SK-N-MC (cell line): ENCODE results near the gene NKX2-1.
"Not testable (repeated sequence)": the region's sequence is repeated elsewhere in the genome, so short reads cannot be mapped to it uniquely, and the experiment has no call there.

Source experiments
- DNase-seq: peaks from one replicate; pipeline ENCODE4 v3.0.0-alpha.2; 2011; ENCODE audit warnings: low read depth, low spot score
- H3K27ac ChIP-seq: fragments of 200-600 bp; sonication (generic); 2 replicates; pipeline ENCODE4 v1.5.1; 2016; ENCODE audit warnings: mixed run types
- H3K36me3 ChIP-seq: fragments of 200-600 bp; sonication (generic); 2 replicates; pipeline ENCODE4 v1.6.1; 2017; ENCODE audit warnings: antibody characterized with exemption, low read length, mixed read lengths; ENCODE audit not compliant: insufficient read depth
- H3K4me3 ChIP-seq: fragments of 200-600 bp; sonication (generic); 2 replicates; pipeline ENCODE4 v1.5.1; 2016
- H3K9ac ChIP-seq: fragments of 200-600 bp; sonication (generic); 2 replicates; pipeline ENCODE4 v1.8.0; 2017; ENCODE audit warnings: mixed run types, mixed read lengths; ENCODE audit not compliant: insufficient read length
- H3K9me3 ChIP-seq: fragments of 200-600 bp; sonication (generic); 2 replicates; pipeline ENCODE4 v1.6.1; 2017; ENCODE audit warnings: low read depth, mild to moderate bottlenecking, antibody characterized with exemption, low read length, moderate library complexity, mixed read lengths
- EZH2 ChIP-seq: fragments of 200-600 bp; sonication (generic); IDR thresholded peaks from one replicate; pipeline ENCODE4 v1.6.1; 2017; ENCODE audit warnings: antibody characterized with exemption
- FOXP2 ChIP-seq: optimal IDR thresholded peaks from 2 replicates; pipeline ENCODE3; 2011; ENCODE audit warnings: mild to moderate bottlenecking, moderate library complexity; ENCODE audit not compliant: insufficient read depth; ENCODE audit errors: extremely low read length, control extremely low read depth
- POLR2AphosphoS5 ChIP-seq: IDR thresholded peaks from 2 replicates; pipeline ENCODE4 v1.6.1; 2012; ENCODE audit warnings: mild to moderate bottlenecking, low read depth, low read length, borderline replicate concordance

The NKX2-1 gene

DNA sequence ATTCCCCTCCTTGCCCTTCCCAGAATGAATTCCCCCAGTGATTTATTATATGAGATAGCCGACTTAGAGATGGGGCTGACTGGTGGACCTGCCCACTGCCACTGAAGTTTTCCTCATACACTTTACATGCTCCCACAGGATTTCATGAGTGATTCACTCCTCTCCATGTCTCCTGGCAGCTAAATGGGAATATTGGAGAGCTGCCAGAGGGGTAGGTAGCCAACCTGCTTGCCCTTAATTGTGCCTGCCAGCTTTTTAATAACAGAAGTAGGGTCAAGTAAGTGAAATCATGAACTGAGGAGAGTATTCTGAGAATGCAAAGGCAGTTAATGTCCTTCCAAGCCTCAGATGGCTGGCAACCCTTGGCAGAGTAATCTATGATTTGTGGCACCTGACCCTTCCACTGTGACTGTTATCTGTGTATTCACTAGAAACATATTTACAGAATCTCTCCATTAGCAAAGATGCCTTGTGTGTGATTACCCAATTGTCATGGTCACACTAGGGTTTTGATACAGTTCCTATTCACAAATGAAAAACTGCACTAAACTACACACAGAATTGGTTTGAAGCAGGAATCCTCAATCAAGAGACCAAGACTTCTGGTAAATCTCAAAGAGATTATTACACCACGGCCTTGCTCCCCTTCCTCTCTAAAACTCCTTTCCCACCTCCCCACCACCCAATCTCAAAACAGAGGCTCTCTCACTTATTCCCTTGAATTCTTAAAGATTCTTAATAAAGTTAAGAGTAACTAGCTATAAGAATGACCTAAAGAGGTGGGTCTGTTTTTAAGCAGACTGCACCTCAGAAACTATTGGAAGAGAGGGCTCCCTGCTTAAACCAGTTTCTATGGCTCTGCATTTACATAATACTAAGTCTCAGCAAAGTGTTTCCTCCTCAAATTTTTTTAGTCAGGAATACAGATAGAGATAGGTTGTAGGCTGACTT, 17.2 kb downstream of the NKX2-1 start:
- H3K4me3 ChIP-seq, result no peak overlapping the region
- H3K9me3 ChIP-seq, result no peaks in the 10 kb centered on the region
- no peak for TF ChIP-seq POLR2AphosphoS5
- TF ChIP-seq FOXP2, result no peak
- TF ChIP-seq EZH2, result no peak
- H3K27ac ChIP-seq, result no peak overlapping the region
- no peak for DNase-seq
- no peaks in the 10 kb centered on the region for H3K36me3 ChIP-seq
- no peak overlapping the region for H3K9ac ChIP-seq

GRCh38 chr14:36498938-36499337, 21.1 kb downstream of the NKX2-1 start:
- Histone ChIP-seq H3K27ac (no peak overlapping the region), H3K9ac (no peak overlapping the region), H3K9me3 (no peaks in the 10 kb centered on the region), H3K36me3 (no peaks in the 10 kb centered on the region), H3K4me3 (no peak overlapping the region)
- no peak for TF ChIP-seq FOXP2
- TF ChIP-seq EZH2, result no peak
- TF ChIP-seq POLR2AphosphoS5, result no peak
- DNase-seq, result no peak

DNA sequence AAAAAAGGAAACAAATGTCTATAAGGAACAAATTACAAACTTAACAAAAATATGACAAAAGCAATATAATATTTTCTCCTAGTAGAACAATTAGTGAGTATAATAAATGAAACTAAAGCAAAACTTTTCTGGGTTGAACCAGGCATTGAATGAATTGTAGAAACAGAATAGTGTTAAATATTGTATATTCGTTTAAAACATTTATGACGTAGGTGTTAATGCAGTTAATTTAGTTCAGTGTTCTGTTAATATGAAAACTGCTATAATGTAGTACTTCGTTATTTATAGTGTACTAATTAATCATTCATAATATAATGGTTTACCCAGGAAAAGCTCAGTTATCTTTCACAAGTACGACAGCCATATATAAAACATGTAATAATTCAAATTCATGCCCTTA, 23.7 kb downstream of the NKX2-1 start:
- DNase-seq, result no peak
- Histone ChIP-seq H3K4me3 (no peak overlapping the region), H3K27ac (no peak overlapping the region), H3K9ac (no peak overlapping the region), H3K36me3 (no peaks in the 10 kb centered on the region), H3K9me3 (no peaks in the 10 kb centered on the region)
- no peak for TF ChIP-seq POLR2AphosphoS5
- TF ChIP-seq EZH2, result no peak
- no peak for TF ChIP-seq FOXP2

DNA sequence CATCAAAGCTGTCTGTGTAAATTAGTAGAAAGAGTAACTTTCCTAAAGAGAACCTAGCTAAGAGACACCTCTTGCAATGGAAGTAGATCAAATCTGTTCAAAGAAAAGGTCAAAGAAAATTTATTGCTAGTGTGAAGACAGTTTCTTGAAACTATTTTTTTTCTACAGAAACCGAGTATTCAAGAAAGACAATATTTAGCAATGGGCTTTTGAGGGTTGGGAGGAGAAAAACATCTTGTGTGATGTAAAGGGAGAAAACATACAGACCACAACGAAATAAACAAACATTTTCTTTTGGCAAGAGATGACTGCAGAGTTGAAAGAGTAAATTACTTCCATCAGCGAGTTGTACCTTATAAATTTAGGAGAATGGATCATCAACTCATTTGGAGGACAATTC, 24.4 kb downstream of the NKX2-1 start:
- no peak overlapping the region for H3K27ac ChIP-seq
- no peak overlapping the region for H3K9ac ChIP-seq
- DNase-seq, result no peak
- no peaks in the 10 kb centered on the region for H3K9me3 ChIP-seq
- H3K36me3 ChIP-seq, result no peaks in the 10 kb centered on the region
- TF ChIP-seq EZH2 (no peak), POLR2AphosphoS5 (no peak), FOXP2 (no peak)
- H3K4me3 ChIP-seq, result no peak overlapping the region

GRCh38 chr14:36493761-36494160, 26.3 kb downstream of the NKX2-1 start:
- H3K9me3 ChIP-seq, result no peaks in the 10 kb centered on the region
- TF ChIP-seq FOXP2 (no peak), POLR2AphosphoS5 (no peak), EZH2 (no peak)
- no peak overlapping the region for H3K9ac ChIP-seq
- no peak for DNase-seq
- H3K27ac ChIP-seq, result peak overlapping the region; percentile 15; the same call in 1 of the 2 replicates
- no peaks in the 10 kb centered on the region for H3K36me3 ChIP-seq
- peak overlapping the region; percentile 60 for H3K4me3 ChIP-seq

GRCh38 chr14:36485773-36486172, 34.3 kb downstream of the NKX2-1 start:
- TF ChIP-seq POLR2AphosphoS5 (no peak), FOXP2 (no peak), EZH2 (no peak)
- H3K4me3 ChIP-seq, result no peak overlapping the region
- no peak overlapping the region for H3K9ac ChIP-seq
- H3K9me3 ChIP-seq, result no peaks in the 10 kb centered on the region
- H3K27ac ChIP-seq, result no peak overlapping the region
- DNase-seq, result no peak
- no peaks in the 10 kb centered on the region for H3K36me3 ChIP-seq

DNA sequence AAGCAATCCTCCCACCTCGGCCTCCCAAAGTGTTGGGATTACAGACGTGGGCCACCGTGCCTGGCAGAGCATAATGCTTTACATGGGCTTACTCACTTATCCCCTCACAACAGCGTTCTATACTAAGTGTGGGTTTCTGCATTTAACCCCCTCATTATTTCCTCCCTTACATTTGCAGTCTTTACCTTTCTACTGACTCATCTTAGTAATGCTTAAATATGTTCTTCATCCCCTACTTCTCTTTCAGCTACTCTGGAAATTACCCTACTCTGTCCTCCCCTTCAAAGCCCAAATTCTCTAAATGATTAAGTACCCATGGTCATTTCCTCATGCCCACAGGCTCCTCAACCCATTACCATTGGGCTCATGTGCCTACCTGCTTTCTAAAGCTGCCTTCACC, 40.7 kb downstream of the NKX2-1 start:
- no peak overlapping the region for H3K27ac ChIP-seq
- no peak for TF ChIP-seq POLR2AphosphoS5
- TF ChIP-seq EZH2, result no peak
- TF ChIP-seq FOXP2, result no peak

DNA sequence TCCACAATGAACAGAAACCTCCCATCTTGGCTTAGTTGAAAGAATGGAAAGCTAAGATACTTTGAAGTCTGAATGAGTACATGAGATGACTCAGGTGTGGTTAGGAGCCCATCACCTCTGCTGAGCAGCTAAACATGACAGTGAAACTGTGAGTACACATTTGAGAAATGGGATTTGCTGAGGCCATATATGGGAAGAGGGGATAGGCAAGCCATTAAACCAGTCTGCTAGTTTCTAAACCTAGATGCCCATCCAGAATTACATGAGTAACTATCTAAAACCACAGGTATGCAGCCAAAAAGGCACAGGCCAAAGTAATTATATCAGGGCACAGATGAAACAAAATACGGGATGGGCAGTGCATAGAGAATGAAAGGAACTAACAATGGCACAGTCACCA, 41.2 kb downstream of the NKX2-1 start:
- H3K36me3 ChIP-seq, result no peaks in the 10 kb centered on the region
- DNase-seq, result no peak
- no peaks in the 10 kb centered on the region for H3K9me3 ChIP-seq
- H3K9ac ChIP-seq, result no peak overlapping the region
- TF ChIP-seq POLR2AphosphoS5, result no peak
- TF ChIP-seq EZH2, result no peak
- no peak overlapping the region for H3K27ac ChIP-seq
- no peak overlapping the region for H3K4me3 ChIP-seq

More for the DNA sequence above, 40.7 kb downstream of the NKX2-1 start:
- no peak for DNase-seq
- H3K9ac ChIP-seq, result no peak overlapping the region
- H3K36me3 ChIP-seq, result no peaks in the 10 kb centered on the region
- H3K9me3 ChIP-seq, result no peaks in the 10 kb centered on the region
- H3K4me3 ChIP-seq, result no peak overlapping the region

GRCh38 chr14:36477266-36477665, 42.8 kb downstream of the NKX2-1 start:
- H3K9me3 ChIP-seq, result no peaks in the 10 kb centered on the region
- no peak overlapping the region for H3K9ac ChIP-seq
- TF ChIP-seq EZH2 (no peak), POLR2AphosphoS5 (no peak), FOXP2 (no peak)
- H3K36me3 ChIP-seq, result no peaks in the 10 kb centered on the region
- DNase-seq, result no peak
- no peak overlapping the region for H3K27ac ChIP-seq
- no peak overlapping the region for H3K4me3 ChIP-seq

DNA sequence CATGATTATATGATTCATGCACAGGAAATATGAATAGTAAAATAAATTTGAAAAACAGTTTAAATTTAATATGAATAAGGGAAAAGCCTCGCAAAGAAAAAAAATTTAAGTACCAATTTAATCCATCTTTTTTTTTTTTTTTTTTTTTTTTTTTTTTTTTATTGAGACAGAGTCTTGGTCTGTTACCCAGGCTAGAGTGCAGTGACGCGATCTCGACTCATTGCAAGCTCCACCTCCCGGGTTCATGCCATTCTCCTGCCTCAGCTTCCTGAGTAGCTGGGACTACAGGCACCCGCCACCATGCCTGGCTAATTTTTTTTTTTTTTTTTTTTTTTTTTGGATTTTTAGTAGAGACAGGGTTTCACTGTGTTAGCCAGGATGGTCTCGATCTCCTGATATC, 44.0 kb downstream of the NKX2-1 start:
- H3K9ac ChIP-seq, DNase-seq, H3K36me3 ChIP-seq, H3K27ac ChIP-seq, H3K4me3 ChIP-seq, H3K9me3 ChIP-seq: not testable (repeated sequence)
